GM23338 (cell line): ENCODE measurements around the gene NCOA1. TPM values are rescaled to one million over a fixed set of nuclear protein-coding genes. Genes with fewer than 3 reads are reported as not detected.

ENCODE experiments used
- ATAC-seq: fragments of 200-7000 bp; cut with Tn5 transposase; 3 replicates; pipeline ENCODE4 v1.9.1; 2020
- DNase-seq: peaks from one replicate; pipeline ENCODE4 v3.0.0-alpha.2; 2015; ENCODE audit warnings: low spot score
- H2AFZ ChIP-seq: fragments of 200-600 bp; sonication (generic); 2 replicates; pipeline ENCODE4 v1.8.0; 2016; ENCODE audit warnings: antibody characterized with exemption, mild to moderate bottlenecking, moderate library complexity
- H3F3A ChIP-seq: fragments of 200-600 bp; sonication (generic); replicated peaks from 2 replicates; pipeline ENCODE4 v1.8.0; 2017; ENCODE audit warnings: antibody characterized with exemption, mixed run types, low read depth
- H3K27ac ChIP-seq: fragments of 200-600 bp; sonication (generic); 2 replicates; pipeline ENCODE4 v1.6.1; 2016; ENCODE audit warnings: low read depth
- H3K27me3 ChIP-seq: fragments of 200-600 bp; sonication (generic); 2 replicates; pipeline ENCODE4 v1.8.0; 2016; ENCODE audit warnings: mild to moderate bottlenecking, mixed run types, moderate library complexity; ENCODE audit not compliant: insufficient read depth
- H3K36me3 ChIP-seq: fragments of 200-600 bp; sonication (generic); 2 replicates; pipeline ENCODE4 v1.8.0; 2016; ENCODE audit warnings: mild to moderate bottlenecking; ENCODE audit not compliant: insufficient read depth
- H3K4me1 ChIP-seq: fragments of 200-600 bp; sonication (generic); 2 replicates; pipeline ENCODE4 v1.8.0; 2016; ENCODE audit warnings: mild to moderate bottlenecking, moderate library complexity; ENCODE audit not compliant: insufficient read depth
- H3K4me2 ChIP-seq: fragments of 200-600 bp; sonication (generic); 2 replicates; pipeline ENCODE4 v1.7.1; 2017; ENCODE audit warnings: mixed run types
- H3K4me3 ChIP-seq: fragments of 200-600 bp; sonication (generic); 2 replicates; pipeline ENCODE4 v1.6.1; 2016; ENCODE audit warnings: mixed run types
- H3K79me2 ChIP-seq: fragments of 200-600 bp; sonication (generic); replicated peaks from 2 replicates; pipeline ENCODE4 v1.8.0; 2017; ENCODE audit warnings: mild to moderate bottlenecking; ENCODE audit not compliant: insufficient read depth
- H3K9me2 ChIP-seq: fragments of 200-600 bp; sonication (generic); 2 replicates; pipeline ENCODE4 v1.8.0; 2017; ENCODE audit not compliant: insufficient read depth
- H4K20me1 ChIP-seq: fragments of 200-600 bp; sonication (generic); replicated peaks from 2 replicates; pipeline ENCODE4 v1.8.0; 2017; ENCODE audit warnings: mild to moderate bottlenecking; ENCODE audit not compliant: insufficient read depth
- H3K27ac Mint-ChIP-seq: 2 replicates; pipeline ENCODE4 v1.8.0; 2020; ENCODE audit warnings: inconsistent platforms, mild to moderate bottlenecking, moderate library complexity, mixed read lengths
- H3K27me3 Mint-ChIP-seq: 3 replicates; pipeline ENCODE4 v1.8.0; 2022; ENCODE audit warnings: low read depth, mild to moderate bottlenecking, moderate library complexity, mixed read lengths, inconsistent platforms; ENCODE audit not compliant: insufficient read depth, poor library complexity
- H3K36me3 Mint-ChIP-seq: 3 replicates; pipeline ENCODE4 v1.8.0; 2021; ENCODE audit warnings: low read depth, mild to moderate bottlenecking, inconsistent platforms, moderate library complexity, mixed read lengths
- H3K4me1 Mint-ChIP-seq: 3 replicates; pipeline ENCODE4 v1.8.0; 2020; ENCODE audit warnings: mild to moderate bottlenecking, inconsistent platforms, mixed read lengths
- H3K4me3 Mint-ChIP-seq: 3 replicates; pipeline ENCODE4 v1.8.0; 2021; ENCODE audit warnings: moderate library complexity, mild to moderate bottlenecking, inconsistent platforms, mixed read lengths
- H3K9me3 Mint-ChIP-seq: 3 replicates; pipeline ENCODE4 v1.8.0; 2020; ENCODE audit warnings: moderate library complexity, mild to moderate bottlenecking, inconsistent platforms, mixed read lengths
- CREB1 ChIP-seq: fragments of 250-450 bp; sonication (Bioruptor Pico); IDR thresholded peaks from 2 replicates; pipeline ENCODE4 v1.5.0; 2020; ENCODE audit warnings: low read depth, mild to moderate bottlenecking, moderate library complexity
- EZH2 ChIP-seq: fragments of 200-600 bp; sonication (generic); IDR thresholded peaks from one replicate; pipeline ENCODE4 v1.8.0; 2017; ENCODE audit warnings: antibody characterized with exemption, mild to moderate bottlenecking, low read depth; ENCODE audit not compliant: unreplicated experiment
- EZH2phosphoT487 ChIP-seq: fragments of 200-600 bp; sonication (generic); IDR thresholded peaks from one replicate; pipeline ENCODE4 v1.8.1; 2018; ENCODE audit warnings: antibody characterized with exemption; ENCODE audit not compliant: unreplicated experiment
- JUNB ChIP-seq: IDR thresholded peaks from one replicate; pipeline ENCODE4 v1.6.1; 2016; ENCODE audit warnings: antibody characterized with exemption; ENCODE audit not compliant: unreplicated experiment
- NANOG ChIP-seq: IDR thresholded peaks from 2 replicates; pipeline ENCODE4 v1.6.1; 2016; ENCODE audit warnings: antibody characterized with exemption, borderline replicate concordance
- POLR2AphosphoS5 ChIP-seq: IDR thresholded peaks from 2 replicates; pipeline ENCODE4 v1.6.1; 2016; ENCODE audit warnings: antibody characterized with exemption, low read depth
- STAT1 ChIP-seq: IDR thresholded peaks from one replicate; pipeline ENCODE4 v1.6.1; 2016; ENCODE audit warnings: antibody characterized with exemption; ENCODE audit not compliant: unreplicated experiment
- ZNF114 ChIP-seq: fragments of 250-450 bp; sonication (Bioruptor Pico); IDR thresholded peaks from 2 replicates; pipeline ENCODE4 v1.5.0; 2020; ENCODE audit warnings: mild to moderate bottlenecking, moderate library complexity
- ZNF331 ChIP-seq: fragments of 250-450 bp; sonication (Bioruptor Pico); IDR thresholded peaks from 2 replicates; pipeline ENCODE4 v1.5.0; 2020; ENCODE audit warnings: low read depth, mild to moderate bottlenecking, moderate library complexity
- polyA plus RNA-seq: library from polyadenylated mRNA; unstranded; fragments of >200 nt; fragmentation: Nextera tagmentation; extraction: Ambion mirVana; gene quantifications from 2 replicates; pipeline ENCODE4 v1.2.1, GENCODE V29; 2016
- total RNA-seq: library from RNA; depleted of rRNA; stranded (reverse); fragments of >200 nt; shearing (Covaris generic); gene quantifications from 2 replicates; pipeline ENCODE4 v1.2.3, GENCODE V29; 2014
- TF ChIP-seq, protein P1 (sequence below), 2 experiments: fragments of 200-600 bp in 1 of 2; sonication (generic) in 1 of 2; conservative IDR thresholded peaks; 2 replicates each; pipeline versions ENCODE4 v1.5.1 to v1.6.1; 2016 to 2017; ENCODE audit warnings: antibody characterized with exemption in 2 of 2, low read depth in 2 of 2, mild to moderate bottlenecking in 2 of 2, moderate library complexity in 1 of 2
- TF ChIP-seq, protein P2 (sequence below): fragments of 250-450 bp; sonication (Bioruptor Pico); IDR thresholded peaks from 2 replicates; pipeline ENCODE4 v1.5.0; 2020; ENCODE audit warnings: mild to moderate bottlenecking, moderate library complexity
- TF ChIP-seq, protein P3 (sequence below): IDR thresholded peaks from one replicate; pipeline ENCODE4 v1.6.1; 2018; ENCODE audit warnings: antibody characterized with exemption; ENCODE audit not compliant: unreplicated experiment
- TF ChIP-seq, protein P4 (sequence below): IDR thresholded peaks from 2 replicates; pipeline ENCODE4 v1.6.1; 2016; ENCODE audit warnings: antibody characterized with exemption

Gene NCOA1
- total and polyA plus RNA-seq, 2 experiments from 2014 or later = 7.1 to 15.1 TPM

DNA sequence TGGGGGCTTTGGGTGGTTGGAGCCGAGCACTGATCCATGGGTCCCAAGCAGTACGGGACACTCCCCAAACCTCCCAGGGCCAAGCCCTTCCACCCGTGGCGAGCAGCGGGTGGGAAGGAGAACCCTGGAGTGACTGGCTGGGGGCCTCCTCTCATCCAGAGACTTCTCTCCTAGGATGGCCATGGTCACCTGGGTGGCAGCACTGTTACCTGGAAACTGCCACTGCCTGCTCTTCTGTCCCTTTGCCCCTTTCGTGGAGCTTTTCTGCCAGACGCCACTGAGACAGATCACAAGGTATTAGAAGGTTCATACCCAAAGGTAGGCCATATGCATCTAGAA, 329.1 kb downstream of the NCOA1 start:
- H2AFZ ChIP-seq = no peak overlapping the region
- Mint-ChIP-seq H3K36me3 (peaks cover 98% of the 10 kb centered on the region), H3K4me3 (no peak overlapping the region), H3K27ac (no peak overlapping the region), H3K9me3 (no peaks in the 10 kb centered on the region), H3K27me3 (peaks cover 25% of the 10 kb centered on the region), H3K4me1 (peaks cover 29% of the 10 kb centered on the region)
- no peaks in the 10 kb centered on the region; the same call in 1 of the 2 replicates for H3K9me2 ChIP-seq
- peaks cover 23% of the 10 kb centered on the region; the same call in 1 of the 2 replicates for H3K36me3 ChIP-seq
- peaks cover 16% of the 10 kb centered on the region; the same call in 1 of the 2 replicates for H3F3A ChIP-seq
- ATAC-seq = no peak
- DNase-seq = no peak
- H3K27me3 ChIP-seq = no peaks in the 10 kb centered on the region
- H3K4me2 ChIP-seq = no peak overlapping the region
- no peak overlapping the region for H3K4me3 ChIP-seq
- H3K27ac ChIP-seq = peak overlapping the region; percentile 81; the same call in 1 of the 2 replicates
- 0 out of 2 replicates have a peak, but pooled peaks cover 6% of the 10 kb centered on the region for H4K20me1 ChIP-seq
- TF ChIP-seq EZH2phosphoT487 (no peak), POLR2AphosphoS5 (no peak), EZH2 (no peak), NANOG (no peak), STAT1 (no peak), CREB1 (CRISPR knock-in tag) (no peak), ZNF331 (CRISPR knock-in tag) (no peak), JUNB (no peak), ZNF114 (CRISPR knock-in tag) (no peak)
- TF ChIP-seq, protein P1, sequence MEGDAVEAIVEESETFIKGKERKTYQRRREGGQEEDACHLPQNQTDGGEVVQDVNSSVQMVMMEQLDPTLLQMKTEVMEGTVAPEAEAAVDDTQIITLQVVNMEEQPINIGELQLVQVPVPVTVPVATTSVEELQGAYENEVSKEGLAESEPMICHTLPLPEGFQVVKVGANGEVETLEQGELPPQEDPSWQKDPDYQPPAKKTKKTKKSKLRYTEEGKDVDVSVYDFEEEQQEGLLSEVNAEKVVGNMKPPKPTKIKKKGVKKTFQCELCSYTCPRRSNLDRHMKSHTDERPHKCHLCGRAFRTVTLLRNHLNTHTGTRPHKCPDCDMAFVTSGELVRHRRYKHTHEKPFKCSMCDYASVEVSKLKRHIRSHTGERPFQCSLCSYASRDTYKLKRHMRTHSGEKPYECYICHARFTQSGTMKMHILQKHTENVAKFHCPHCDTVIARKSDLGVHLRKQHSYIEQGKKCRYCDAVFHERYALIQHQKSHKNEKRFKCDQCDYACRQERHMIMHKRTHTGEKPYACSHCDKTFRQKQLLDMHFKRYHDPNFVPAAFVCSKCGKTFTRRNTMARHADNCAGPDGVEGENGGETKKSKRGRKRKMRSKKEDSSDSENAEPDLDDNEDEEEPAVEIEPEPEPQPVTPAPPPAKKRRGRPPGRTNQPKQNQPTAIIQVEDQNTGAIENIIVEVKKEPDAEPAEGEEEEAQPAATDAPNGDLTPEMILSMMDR (conservative IDR thresholded peaks at IDR 0.05; ENCODE audit: low read depth in 2 of 2) = no peak
- TF ChIP-seq, protein P2, sequence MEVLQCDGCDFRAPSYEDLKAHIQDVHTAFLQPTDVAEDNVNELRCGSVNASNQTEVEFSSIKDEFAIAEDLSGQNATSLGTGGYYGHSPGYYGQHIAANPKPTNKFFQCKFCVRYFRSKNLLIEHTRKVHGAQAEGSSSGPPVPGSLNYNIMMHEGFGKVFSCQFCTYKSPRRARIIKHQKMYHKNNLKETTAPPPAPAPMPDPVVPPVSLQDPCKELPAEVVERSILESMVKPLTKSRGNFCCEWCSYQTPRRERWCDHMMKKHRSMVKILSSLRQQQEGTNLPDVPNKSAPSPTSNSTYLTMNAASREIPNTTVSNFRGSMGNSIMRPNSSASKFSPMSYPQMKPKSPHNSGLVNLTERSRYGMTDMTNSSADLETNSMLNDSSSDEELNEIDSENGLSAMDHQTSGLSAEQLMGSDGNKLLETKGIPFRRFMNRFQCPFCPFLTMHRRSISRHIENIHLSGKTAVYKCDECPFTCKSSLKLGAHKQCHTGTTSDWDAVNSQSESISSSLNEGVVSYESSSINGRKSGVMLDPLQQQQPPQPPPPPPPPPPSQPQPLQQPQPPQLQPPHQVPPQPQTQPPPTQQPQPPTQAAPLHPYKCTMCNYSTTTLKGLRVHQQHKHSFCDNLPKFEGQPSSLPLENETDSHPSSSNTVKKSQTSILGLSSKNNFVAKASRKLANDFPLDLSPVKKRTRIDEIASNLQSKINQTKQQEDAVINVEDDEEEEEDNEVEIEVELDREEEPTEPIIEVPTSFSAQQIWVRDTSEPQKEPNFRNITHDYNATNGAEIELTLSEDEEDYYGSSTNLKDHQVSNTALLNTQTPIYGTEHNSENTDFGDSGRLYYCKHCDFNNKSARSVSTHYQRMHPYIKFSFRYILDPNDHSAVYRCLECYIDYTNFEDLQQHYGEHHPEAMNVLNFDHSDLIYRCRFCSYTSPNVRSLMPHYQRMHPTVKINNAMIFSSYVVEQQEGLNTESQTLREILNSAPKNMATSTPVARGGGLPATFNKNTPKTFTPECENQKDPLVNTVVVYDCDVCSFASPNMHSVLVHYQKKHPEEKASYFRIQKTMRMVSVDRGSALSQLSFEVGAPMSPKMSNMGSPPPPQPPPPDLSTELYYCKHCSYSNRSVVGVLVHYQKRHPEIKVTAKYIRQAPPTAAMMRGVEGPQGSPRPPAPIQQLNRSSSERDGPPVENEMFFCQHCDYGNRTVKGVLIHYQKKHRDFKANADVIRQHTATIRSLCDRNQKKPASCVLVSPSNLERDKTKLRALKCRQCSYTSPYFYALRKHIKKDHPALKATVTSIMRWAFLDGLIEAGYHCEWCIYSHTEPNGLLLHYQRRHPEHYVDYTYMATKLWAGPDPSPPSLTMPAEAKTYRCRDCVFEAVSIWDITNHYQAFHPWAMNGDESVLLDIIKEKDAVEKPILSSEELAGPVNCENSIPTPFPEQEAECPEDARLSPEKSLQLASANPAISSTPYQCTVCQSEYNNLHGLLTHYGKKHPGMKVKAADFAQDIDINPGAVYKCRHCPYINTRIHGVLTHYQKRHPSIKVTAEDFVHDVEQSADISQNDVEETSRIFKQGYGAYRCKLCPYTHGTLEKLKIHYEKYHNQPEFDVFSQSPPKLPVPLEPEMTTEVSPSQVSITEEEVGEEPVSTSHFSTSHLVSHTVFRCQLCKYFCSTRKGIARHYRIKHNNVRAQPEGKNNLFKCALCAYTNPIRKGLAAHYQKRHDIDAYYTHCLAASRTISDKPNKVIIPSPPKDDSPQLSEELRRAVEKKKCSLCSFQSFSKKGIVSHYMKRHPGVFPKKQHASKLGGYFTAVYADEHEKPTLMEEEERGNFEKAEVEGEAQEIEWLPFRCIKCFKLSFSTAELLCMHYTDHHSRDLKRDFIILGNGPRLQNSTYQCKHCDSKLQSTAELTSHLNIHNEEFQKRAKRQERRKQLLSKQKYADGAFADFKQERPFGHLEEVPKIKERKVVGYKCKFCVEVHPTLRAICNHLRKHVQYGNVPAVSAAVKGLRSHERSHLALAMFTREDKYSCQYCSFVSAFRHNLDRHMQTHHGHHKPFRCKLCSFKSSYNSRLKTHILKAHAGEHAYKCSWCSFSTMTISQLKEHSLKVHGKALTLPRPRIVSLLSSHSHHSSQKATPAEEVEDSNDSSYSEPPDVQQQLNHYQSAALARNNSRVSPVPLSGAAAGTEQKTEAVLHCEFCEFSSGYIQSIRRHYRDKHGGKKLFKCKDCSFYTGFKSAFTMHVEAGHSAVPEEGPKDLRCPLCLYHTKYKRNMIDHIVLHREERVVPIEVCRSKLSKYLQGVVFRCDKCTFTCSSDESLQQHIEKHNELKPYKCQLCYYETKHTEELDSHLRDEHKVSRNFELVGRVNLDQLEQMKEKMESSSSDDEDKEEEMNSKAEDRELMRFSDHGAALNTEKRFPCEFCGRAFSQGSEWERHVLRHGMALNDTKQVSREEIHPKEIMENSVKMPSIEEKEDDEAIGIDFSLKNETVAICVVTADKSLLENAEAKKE (CRISPR knock-in tag) = no peak
- TF ChIP-seq, protein P3, sequence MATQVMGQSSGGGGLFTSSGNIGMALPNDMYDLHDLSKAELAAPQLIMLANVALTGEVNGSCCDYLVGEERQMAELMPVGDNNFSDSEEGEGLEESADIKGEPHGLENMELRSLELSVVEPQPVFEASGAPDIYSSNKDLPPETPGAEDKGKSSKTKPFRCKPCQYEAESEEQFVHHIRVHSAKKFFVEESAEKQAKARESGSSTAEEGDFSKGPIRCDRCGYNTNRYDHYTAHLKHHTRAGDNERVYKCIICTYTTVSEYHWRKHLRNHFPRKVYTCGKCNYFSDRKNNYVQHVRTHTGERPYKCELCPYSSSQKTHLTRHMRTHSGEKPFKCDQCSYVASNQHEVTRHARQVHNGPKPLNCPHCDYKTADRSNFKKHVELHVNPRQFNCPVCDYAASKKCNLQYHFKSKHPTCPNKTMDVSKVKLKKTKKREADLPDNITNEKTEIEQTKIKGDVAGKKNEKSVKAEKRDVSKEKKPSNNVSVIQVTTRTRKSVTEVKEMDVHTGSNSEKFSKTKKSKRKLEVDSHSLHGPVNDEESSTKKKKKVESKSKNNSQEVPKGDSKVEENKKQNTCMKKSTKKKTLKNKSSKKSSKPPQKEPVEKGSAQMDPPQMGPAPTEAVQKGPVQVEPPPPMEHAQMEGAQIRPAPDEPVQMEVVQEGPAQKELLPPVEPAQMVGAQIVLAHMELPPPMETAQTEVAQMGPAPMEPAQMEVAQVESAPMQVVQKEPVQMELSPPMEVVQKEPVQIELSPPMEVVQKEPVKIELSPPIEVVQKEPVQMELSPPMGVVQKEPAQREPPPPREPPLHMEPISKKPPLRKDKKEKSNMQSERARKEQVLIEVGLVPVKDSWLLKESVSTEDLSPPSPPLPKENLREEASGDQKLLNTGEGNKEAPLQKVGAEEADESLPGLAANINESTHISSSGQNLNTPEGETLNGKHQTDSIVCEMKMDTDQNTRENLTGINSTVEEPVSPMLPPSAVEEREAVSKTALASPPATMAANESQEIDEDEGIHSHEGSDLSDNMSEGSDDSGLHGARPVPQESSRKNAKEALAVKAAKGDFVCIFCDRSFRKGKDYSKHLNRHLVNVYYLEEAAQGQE = no peak
- TF ChIP-seq, protein P4, sequence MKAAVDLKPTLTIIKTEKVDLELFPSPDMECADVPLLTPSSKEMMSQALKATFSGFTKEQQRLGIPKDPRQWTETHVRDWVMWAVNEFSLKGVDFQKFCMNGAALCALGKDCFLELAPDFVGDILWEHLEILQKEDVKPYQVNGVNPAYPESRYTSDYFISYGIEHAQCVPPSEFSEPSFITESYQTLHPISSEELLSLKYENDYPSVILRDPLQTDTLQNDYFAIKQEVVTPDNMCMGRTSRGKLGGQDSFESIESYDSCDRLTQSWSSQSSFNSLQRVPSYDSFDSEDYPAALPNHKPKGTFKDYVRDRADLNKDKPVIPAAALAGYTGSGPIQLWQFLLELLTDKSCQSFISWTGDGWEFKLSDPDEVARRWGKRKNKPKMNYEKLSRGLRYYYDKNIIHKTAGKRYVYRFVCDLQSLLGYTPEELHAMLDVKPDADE = no peak
- 0 out of 2 replicates have a peak, but pooled peaks cover 5% of the 10 kb centered on the region for H3K79me2 ChIP-seq
- peaks cover 22% of the 10 kb centered on the region for H3K4me1 ChIP-seq
